ENCODE data around the gene PCIF1.

PCIF1 gene

GRCh38 chr20:45997187-45997586, 62.7 kb downstream of the PCIF1 start:
- FAIRE-seq, result no peak
